Measurements from ENCODE around the gene ABHD17A.
"Not testable (repeated sequence)": the region's sequence is repeated elsewhere in the genome, so short reads cannot be mapped to it uniquely, and the experiment has no call there.

Gene ABHD17A

GRCh38 chr19:1904860-1905109, 19.5 kb upstream of the ABHD17A start:
- no peak for DNase-seq (ENCODE audit: extremely low read depth, low read depth)
- no peak for TF ChIP-seq CTCF (IDR thresholded peaks at IDR 0.05; ENCODE audit: low read depth, low read length)

- no peak for DNase-seq (ENCODE audit: extremely low read depth, low read depth)
- TF ChIP-seq CTCF (IDR thresholded peaks at IDR 0.05; ENCODE audit: low read depth, low read length): no peak
Observed at GRCh38 chr19:1902923-1903322, 17.6 kb upstream of the ABHD17A start.

GRCh38 chr19:1901940-1902404, 16.7 kb upstream of the ABHD17A start:
- no peak for DNase-seq (ENCODE audit: extremely low read depth, low read depth)
- TF ChIP-seq CTCF (IDR thresholded peaks at IDR 0.05; ENCODE audit: low read depth, low read length): no peak

GRCh38 chr19:1896508-1896907, 11.2 kb upstream of the ABHD17A start:
- TF ChIP-seq CTCF (IDR thresholded peaks at IDR 0.05; ENCODE audit: low read depth, low read length): no peak

GRCh38 chr19:1893791-1894190, 8.5 kb upstream of the ABHD17A start:
- no peak for DNase-seq (ENCODE audit: extremely low read depth, low read depth)
- TF ChIP-seq CTCF (IDR thresholded peaks at IDR 0.05; ENCODE audit: low read depth, low read length): no peak

More at GRCh38 chr19:1896508-1896907, 11.2 kb upstream of the ABHD17A start:
- no peak for DNase-seq (ENCODE audit: extremely low read depth, low read depth)

- DNase-seq (ENCODE audit: extremely low read depth, low read depth): no peak
- TF ChIP-seq CTCF (IDR thresholded peaks at IDR 0.05; ENCODE audit: low read depth, low read length): no peak
Observed at GRCh38 chr19:1889907-1890306, 4.6 kb upstream of the ABHD17A start.

- DNase-seq (ENCODE audit: extremely low read depth, low read depth): no peak
- TF ChIP-seq CTCF (IDR thresholded peaks at IDR 0.05; ENCODE audit: low read depth, low read length): no peak
Observed at GRCh38 chr19:1888385-1888784, 3.1 kb upstream of the ABHD17A start.

- not testable (repeated sequence) for DNase-seq (ENCODE audit: extremely low read depth, low read depth)
Observed at GRCh38 chr19:1886360-1886759, 1.1 kb upstream of the ABHD17A start.

Measured in AG09319 (cell line).